ENCODE results near the gene ZCWPW2. TPM values are rescaled to one million over a fixed set of nuclear protein-coding genes. Genes with fewer than 3 reads are reported as not detected.

The ZCWPW2 gene
- total RNA-seq, 2 experiments from 2014 or later = 0.27 to 0.28 TPM

DNA sequence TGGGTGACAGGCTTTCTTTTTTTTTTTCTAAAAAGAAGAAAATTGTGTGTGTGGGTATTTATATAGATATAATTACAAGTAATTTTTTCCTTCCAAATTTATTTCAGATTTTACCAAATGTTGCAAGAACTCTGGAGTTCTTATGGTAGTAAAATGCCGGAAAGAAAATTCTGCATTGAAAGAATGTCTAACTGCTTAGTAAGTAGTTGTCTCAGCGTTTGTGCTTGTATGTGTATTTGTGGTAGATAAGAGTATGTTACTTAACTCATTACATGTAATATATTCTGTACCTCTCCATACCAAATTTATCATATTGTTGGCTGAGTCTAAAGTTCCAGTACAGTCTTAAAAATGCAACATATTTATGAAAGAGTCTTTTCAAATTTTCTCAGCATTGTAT is 32.3 kb upstream of the ZCWPW2 start:
- no peaks in the 10 kb centered on the region for H3K27me3 ChIP-seq (ENCODE audit: control insufficient read depth in 1 of 2, insufficient read depth in 2 of 2, low read length in 2 of 2)
- no peak overlapping the region for H3K27ac ChIP-seq (ENCODE audit: low read depth in 1 of 2, low read length in 2 of 2)
- no peak overlapping the region for H3K4me3 Mint-ChIP-seq
- no peaks in the 10 kb centered on the region for H3K4me1 ChIP-seq (ENCODE audit: insufficient read depth, low read length)
- TF ChIP-seq, protein P1, sequence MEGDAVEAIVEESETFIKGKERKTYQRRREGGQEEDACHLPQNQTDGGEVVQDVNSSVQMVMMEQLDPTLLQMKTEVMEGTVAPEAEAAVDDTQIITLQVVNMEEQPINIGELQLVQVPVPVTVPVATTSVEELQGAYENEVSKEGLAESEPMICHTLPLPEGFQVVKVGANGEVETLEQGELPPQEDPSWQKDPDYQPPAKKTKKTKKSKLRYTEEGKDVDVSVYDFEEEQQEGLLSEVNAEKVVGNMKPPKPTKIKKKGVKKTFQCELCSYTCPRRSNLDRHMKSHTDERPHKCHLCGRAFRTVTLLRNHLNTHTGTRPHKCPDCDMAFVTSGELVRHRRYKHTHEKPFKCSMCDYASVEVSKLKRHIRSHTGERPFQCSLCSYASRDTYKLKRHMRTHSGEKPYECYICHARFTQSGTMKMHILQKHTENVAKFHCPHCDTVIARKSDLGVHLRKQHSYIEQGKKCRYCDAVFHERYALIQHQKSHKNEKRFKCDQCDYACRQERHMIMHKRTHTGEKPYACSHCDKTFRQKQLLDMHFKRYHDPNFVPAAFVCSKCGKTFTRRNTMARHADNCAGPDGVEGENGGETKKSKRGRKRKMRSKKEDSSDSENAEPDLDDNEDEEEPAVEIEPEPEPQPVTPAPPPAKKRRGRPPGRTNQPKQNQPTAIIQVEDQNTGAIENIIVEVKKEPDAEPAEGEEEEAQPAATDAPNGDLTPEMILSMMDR (IDR thresholded peaks at IDR 0.05) = no peak
- POLR2A ChIA-PET = no interaction called here
- no peak overlapping the region for H3K4me3 ChIP-seq (ENCODE audit: low read length)
- peaks cover 7% of the 10 kb centered on the region for H3K36me3 ChIP-seq (ENCODE audit: insufficient read depth, low read length)
- no peaks in the 10 kb centered on the region for H3K9me3 Mint-ChIP-seq
- peaks cover 24% of the 10 kb centered on the region for H3K36me3 Mint-ChIP-seq (ENCODE audit: low read depth)
- H3K27ac Mint-ChIP-seq = no peak overlapping the region
- CTCF ChIA-PET = no interaction called here
- DNase-seq = no peak
- intact Hi-C loops (cut with DNase I, micrococcal nuclease) = no loop called here
- H3K9me3 ChIP-seq (ENCODE audit: control insufficient read depth in 1 of 2, insufficient read depth in 1 of 2, low read length in 2 of 2) = no peaks in the 10 kb centered on the region
- H3K27me3 Mint-ChIP-seq = no peaks in the 10 kb centered on the region
- no peak for ATAC-seq (ENCODE audit: poor library complexity)
- peaks cover 5% of the 10 kb centered on the region for H3K4me1 Mint-ChIP-seq (ENCODE audit: low read depth)

DNA sequence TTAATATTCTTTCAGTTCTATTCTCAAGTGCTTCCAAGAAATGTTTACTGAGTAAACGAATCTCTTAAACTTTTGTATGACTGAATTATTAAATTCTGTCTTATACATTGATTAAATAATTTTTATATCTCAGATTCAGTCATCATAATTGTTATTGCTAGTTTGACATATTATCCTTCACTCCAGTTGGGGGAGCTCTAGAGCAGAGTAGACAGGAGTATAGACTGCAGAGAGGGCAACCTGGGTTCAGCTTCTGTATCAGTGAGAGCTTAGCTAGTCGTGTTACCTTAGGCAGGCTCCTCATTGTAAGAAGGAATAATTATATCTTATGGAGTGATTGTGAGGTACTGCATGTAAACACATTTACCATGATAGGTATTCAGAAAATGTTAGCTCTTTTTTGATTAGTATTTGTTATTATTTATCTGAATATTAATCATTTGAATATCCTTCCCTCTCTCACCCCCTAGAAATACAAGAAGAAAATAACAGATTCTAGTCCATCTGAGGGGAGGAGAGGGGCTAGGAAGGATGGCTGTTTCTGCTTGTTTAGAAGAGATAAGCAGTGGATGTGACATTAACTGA is 31.0 kb upstream of the ZCWPW2 start:
- no peaks in the 10 kb centered on the region for H3K9me3 Mint-ChIP-seq
- peaks cover 10% of the 10 kb centered on the region for H3K36me3 ChIP-seq (ENCODE audit: insufficient read depth, low read length)
- ATAC-seq (ENCODE audit: poor library complexity) (peak; percentile 99), DNase-seq (peak in 8 of 14 experiments; percentile 1 to 77 (median 27))
- CTCF ChIA-PET = interaction anchor here (0.5 to 1.8 kb wide), 10 partner anchors 10 to 606 kb away, joined by 3 to 25 read pairs (median 3); partner anchors contain the start of genes AZI2 and ZCWPW2
- peak overlapping the region; percentile 20 for H3K27ac Mint-ChIP-seq
- no peaks in the 10 kb centered on the region for H3K4me1 ChIP-seq (ENCODE audit: insufficient read depth, low read length)
- TF ChIP-seq, protein P1 (IDR thresholded peaks at IDR 0.05) = peak; percentile 71
- no peak overlapping the region for H3K4me3 ChIP-seq (ENCODE audit: low read length)
- no peaks in the 10 kb centered on the region for H3K27me3 Mint-ChIP-seq
- intact Hi-C loops (cut with DNase I, micrococcal nuclease) = no loop called here
- peaks cover 5% of the 10 kb centered on the region for H3K4me1 Mint-ChIP-seq (ENCODE audit: low read depth)
- no peak overlapping the region for H3K27ac ChIP-seq (ENCODE audit: low read depth in 1 of 2, low read length in 2 of 2)
- H3K4me3 Mint-ChIP-seq = no peak overlapping the region
- POLR2A ChIA-PET = interaction anchor here (0.9 to 1.1 kb wide), 3 partner anchors 9 to 605 kb away, joined by 3 to 6 read pairs (median 4); partner anchors contain the start of gene EOMES
- H3K36me3 Mint-ChIP-seq (ENCODE audit: low read depth) = peaks cover 35% of the 10 kb centered on the region
- H3K9me3 ChIP-seq (ENCODE audit: control insufficient read depth in 1 of 2, insufficient read depth in 1 of 2, low read length in 2 of 2) = no peaks in the 10 kb centered on the region
- H3K27me3 ChIP-seq (ENCODE audit: control insufficient read depth in 1 of 2, insufficient read depth in 2 of 2, low read length in 2 of 2) = no peaks in the 10 kb centered on the region

DNA sequence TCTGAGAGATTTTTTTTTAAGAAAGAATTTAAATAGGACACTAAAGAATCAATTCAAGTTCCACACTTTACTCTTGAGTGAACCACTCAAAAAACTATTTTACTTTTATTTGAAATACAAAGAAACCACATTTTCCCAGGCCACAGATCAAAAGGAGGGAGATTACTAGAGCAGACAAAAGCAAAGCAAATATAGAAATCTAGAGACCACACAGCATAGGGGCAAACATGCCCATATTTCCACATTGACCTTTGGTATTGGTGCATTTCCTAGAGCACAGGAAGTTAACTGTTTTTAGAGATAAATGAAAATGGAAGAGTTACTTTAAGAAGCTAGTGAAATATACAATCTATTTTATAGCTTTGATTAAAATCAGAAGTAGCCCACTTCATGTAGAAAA is 27.5 kb upstream of the ZCWPW2 start:
- Histone ChIP-seq H3K27me3 (ENCODE audit: control insufficient read depth in 1 of 2, insufficient read depth in 2 of 2, low read length in 2 of 2) (no peaks in the 10 kb centered on the region), H3K36me3 (ENCODE audit: insufficient read depth, low read length) (peaks cover 27% of the 10 kb centered on the region), H3K9me3 (ENCODE audit: control insufficient read depth in 1 of 2, insufficient read depth in 1 of 2, low read length in 2 of 2) (no peaks in the 10 kb centered on the region), H3K27ac (ENCODE audit: low read depth in 1 of 2, low read length in 2 of 2) (no peak overlapping the region), H3K4me3 (ENCODE audit: low read length) (no peak overlapping the region), H3K4me1 (ENCODE audit: insufficient read depth, low read length) (no peaks in the 10 kb centered on the region)
- intact Hi-C loops (cut with DNase I, micrococcal nuclease) = no loop called here
- TF ChIP-seq, protein P1 (IDR thresholded peaks at IDR 0.05) = no peak
- ChIA-PET CTCF (interaction anchor here (1.8 kb wide), 1 partner anchor 28 kb away, joined by 5 read pairs; the partner anchor contains the start of genes AZI2 and ZCWPW2), POLR2A (interaction anchor here (1.1 kb wide), 1 partner anchor 605 kb away, joined by 3 read pairs; no protein-coding TSS in a partner anchor)
- Mint-ChIP-seq H3K27ac (peak overlapping the region; percentile 19), H3K27me3 (no peaks in the 10 kb centered on the region), H3K4me1 (ENCODE audit: low read depth) (peaks cover 13% of the 10 kb centered on the region), H3K36me3 (ENCODE audit: low read depth) (peaks cover 64% of the 10 kb centered on the region), H3K9me3 (no peaks in the 10 kb centered on the region), H3K4me3 (no peak overlapping the region)
- no peak for DNase-seq
- no peak for ATAC-seq (ENCODE audit: poor library complexity)

Measured in CD4-positive, alpha-beta T cell (primary cell).